Endodermal cell (in vitro differentiated cells): ENCODE results near the gene INPP5F. TPM values are rescaled to one million over a fixed set of nuclear protein-coding genes. Genes with fewer than 3 reads are reported as not detected.

Source experiments
- DNase-seq: peaks from one replicate; pipeline ENCODE4 v3.0.0-alpha.2; 2017
- H3K27ac ChIP-seq: 2 replicates; pipeline ENCODE4 v1.5.1; 2013; ENCODE audit warnings: mild to moderate bottlenecking, low read depth, low read length, moderate library complexity
- H3K27me3 ChIP-seq: 2 replicates; pipeline ENCODE4 v1.6.1; 2013; ENCODE audit warnings: mild to moderate bottlenecking, low read length, moderate library complexity; ENCODE audit not compliant: insufficient read depth, control insufficient read depth, poor library complexity, severe bottlenecking
- H3K36me3 ChIP-seq: 2 replicates; pipeline ENCODE4 v1.7.0; 2013; ENCODE audit warnings: mild to moderate bottlenecking, low read length, moderate library complexity; ENCODE audit not compliant: control insufficient read depth, insufficient read depth
- H3K4me1 ChIP-seq: one replicate; pipeline ENCODE4 v1.7.0; 2013; ENCODE audit warnings: low read length; ENCODE audit not compliant: control insufficient read depth, insufficient read depth
- H3K4me3 ChIP-seq: 2 replicates; pipeline ENCODE4 v1.5.1; 2013; ENCODE audit warnings: mild to moderate bottlenecking, low read length, moderate library complexity
- H3K9ac ChIP-seq: 2 replicates; pipeline ENCODE4 v1.6.1; 2013; ENCODE audit warnings: mild to moderate bottlenecking, low read length, moderate library complexity; ENCODE audit not compliant: poor library complexity, severe bottlenecking; ENCODE audit errors: extremely low read depth
- H3K9me3 ChIP-seq: 2 replicates; pipeline ENCODE4 v1.6.1; 2013; ENCODE audit warnings: mild to moderate bottlenecking, low read length, moderate library complexity; ENCODE audit not compliant: control insufficient read depth
- H3K27ac Mint-ChIP-seq: 2 replicates; pipeline ENCODE4 v1.8.0; 2020; ENCODE audit warnings: mixed read lengths
- H3K27me3 Mint-ChIP-seq: 2 replicates; pipeline ENCODE4 v1.8.0; 2021; ENCODE audit warnings: mild to moderate bottlenecking, mixed read lengths; ENCODE audit not compliant: insufficient read depth
- H3K36me3 Mint-ChIP-seq: 2 replicates; pipeline ENCODE4 v1.8.0; 2020; ENCODE audit warnings: low read depth, mixed read lengths
- H3K4me1 Mint-ChIP-seq: 2 replicates; pipeline ENCODE4 v1.8.0; 2020; ENCODE audit warnings: mixed read lengths
- H3K4me3 Mint-ChIP-seq: 2 replicates; pipeline ENCODE4 v1.8.0; 2020; ENCODE audit warnings: mild to moderate bottlenecking, moderate library complexity, mixed read lengths
- H3K9me3 Mint-ChIP-seq: 2 replicates; pipeline ENCODE4 v1.8.0; 2020; ENCODE audit warnings: mild to moderate bottlenecking, mixed read lengths
- CTCF ChIP-seq: fragments of 200-600 bp; sonication (generic); conservative IDR thresholded peaks from 2 replicates; pipeline ENCODE4 v1.5.0; 2021; ENCODE audit warnings: antibody characterized with exemption, mild to moderate bottlenecking
- WGBS, 2 experiments: methylation state at CpG; one replicate each; pipeline versions ENCODE4 v1.1.5 to v1.1.7; 2013; ENCODE audit warnings: missing lambda C conversion rate in 2 of 2, mixed read lengths in 1 of 2; ENCODE audit not compliant: insufficient coverage in 1 of 2, insufficient read length in 1 of 2; 5-methylcytosine and 5-hydroxymethylcytosine counted together
- total RNA-seq, 2 donors: library from RNA; stranded (reverse); fragmentation: NEBNext Ultra II Directional in 1 of 2; extraction: Animal tissue kit (Norgen Biotek cat#: 25700) in 1 of 2; gene quantifications; 2 replicates in 1 of 2; 3 replicates in 1 of 2; pipeline ENCODE4 v1.2.1, GENCODE V29; 2021

INPP5F gene
- total RNA-seq, 2 donors from 2014 or later: 74.4 to 75.6 TPM

- peaks cover 25% of the 10 kb centered on the region for H3K36me3 Mint-ChIP-seq
- no peaks in the 10 kb centered on the region for H3K27me3 Mint-ChIP-seq
- H3K27ac Mint-ChIP-seq: no peak overlapping the region
- peaks cover 10% of the 10 kb centered on the region for H3K4me1 Mint-ChIP-seq
- Histone ChIP-seq H3K27ac (no peak overlapping the region), H3K36me3 (peaks cover 47% of the 10 kb centered on the region), H3K4me1 (no peaks in the 10 kb centered on the region), H3K4me3 (peak overlapping the region; percentile 91), H3K9ac (no peak overlapping the region), H3K27me3 (no peaks in the 10 kb centered on the region), H3K9me3 (no peaks in the 10 kb centered on the region)
- H3K4me3 Mint-ChIP-seq: peak overlapping the region; percentile 81
- WGBS, 2 experiments: 67% methylated on average over 2 of the region's 4 CpGs; no CpG with 5 or more reads in 1 of the 2 experiments
- H3K9me3 Mint-ChIP-seq: peaks cover 2% of the 10 kb centered on the region
- no peak for TF ChIP-seq CTCF
- no peak for DNase-seq
Measured at GRCh38 chr10:119821182-119821581, 95.3 kb downstream of the INPP5F start.

DNA sequence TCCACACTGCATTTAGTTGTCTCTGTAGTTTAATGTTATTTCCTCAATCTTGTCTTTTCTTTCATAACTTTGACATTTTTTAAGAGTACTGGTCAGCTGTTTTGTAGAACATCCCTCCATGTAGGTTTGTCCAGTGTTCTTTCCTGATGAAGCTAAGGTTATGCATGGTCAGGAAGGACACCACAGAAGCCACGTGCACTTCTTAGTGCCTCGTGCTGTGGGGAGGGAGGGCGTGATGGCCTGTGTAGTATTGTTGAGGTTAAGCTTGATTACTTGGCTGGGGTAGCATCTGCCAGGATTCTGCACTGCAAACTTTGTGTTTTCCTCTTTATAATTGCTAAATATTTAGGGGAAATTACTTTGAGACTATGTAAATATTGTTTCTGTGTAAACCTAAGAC is 98.4 kb downstream of the INPP5F start:
- no peaks in the 10 kb centered on the region for H3K27me3 ChIP-seq
- Mint-ChIP-seq H3K36me3 (peaks cover 41% of the 10 kb centered on the region), H3K4me1 (peaks cover 8% of the 10 kb centered on the region)

DNA sequence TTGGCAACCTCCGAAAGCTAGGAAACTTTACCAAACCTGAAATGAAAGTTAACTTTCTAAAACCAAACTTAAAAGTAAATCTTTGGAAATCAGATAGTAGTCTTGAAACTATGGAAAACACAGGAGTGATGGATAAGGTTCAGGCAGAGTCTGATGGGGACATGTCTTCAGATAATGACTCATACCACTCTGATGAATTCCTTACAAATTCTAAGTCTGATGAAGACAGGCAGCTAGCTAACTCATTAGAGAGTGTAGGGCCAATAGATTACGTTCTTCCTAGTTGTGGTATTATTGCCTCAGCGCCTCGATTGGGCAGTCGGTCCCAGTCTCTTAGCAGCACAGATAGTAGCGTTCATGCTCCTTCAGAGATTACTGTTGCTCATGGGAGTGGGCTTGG is 100.9 kb downstream of the INPP5F start:
- no peak for DNase-seq
- H3K27me3 ChIP-seq: no peaks in the 10 kb centered on the region
- no peak overlapping the region for H3K4me3 ChIP-seq
- H3K36me3 ChIP-seq: peaks cover 96% of the 10 kb centered on the region
- Mint-ChIP-seq H3K36me3 (peaks cover 59% of the 10 kb centered on the region), H3K4me1 (no peaks in the 10 kb centered on the region), H3K27me3 (no peaks in the 10 kb centered on the region), H3K27ac (no peak overlapping the region), H3K4me3 (no peak overlapping the region), H3K9me3 (no peaks in the 10 kb centered on the region)
- H3K9ac ChIP-seq: no peak overlapping the region
- H3K4me1 ChIP-seq: no peaks in the 10 kb centered on the region
- no peaks in the 10 kb centered on the region for H3K9me3 ChIP-seq
- no peak overlapping the region for H3K27ac ChIP-seq
- TF ChIP-seq CTCF: no peak
- 96 to 98% methylated on average over 6 of the region's 6 CpGs for whole genome bisulfite sequencing, 2 experiments

More for the DNA sequence above, 98.4 kb downstream of the INPP5F start:
- Histone ChIP-seq H3K27ac (no peak overlapping the region), H3K9me3 (no peaks in the 10 kb centered on the region), H3K36me3 (peaks cover 72% of the 10 kb centered on the region), H3K4me3 (no peak overlapping the region), H3K9ac (no peak overlapping the region), H3K4me1 (no peaks in the 10 kb centered on the region)
- WGBS, 2 experiments: 90% methylated on average over 3 of the region's 3 CpGs; no CpG with 5 or more reads in 1 of the 2 experiments
- Mint-ChIP-seq H3K27ac (no peak overlapping the region), H3K4me3 (no peak overlapping the region), H3K27me3 (no peaks in the 10 kb centered on the region), H3K9me3 (no peaks in the 10 kb centered on the region)
- no peak for DNase-seq
- TF ChIP-seq CTCF: no peak
